ENCODE data around the gene SHCBP1.
"Not testable (repeated sequence)": the region's sequence is repeated elsewhere in the genome, so short reads cannot be mapped to it uniquely, and the experiment has no call there.

The SHCBP1 gene

GRCh38 chr16:46555951-46556350, 65.2 kb downstream of the SHCBP1 start:
- DNase-seq, result no peak
- in situ Hi-C loops (cut with MboI; ENCODE audit: low pct_unique_long_range_greater_than_20kb, low sequenced_read_pairs), result no loop called here

- in situ Hi-C loops (cut with MboI; ENCODE audit: low pct_unique_long_range_greater_than_20kb, low sequenced_read_pairs), result not testable (repeated sequence)
- DNase-seq, result peak; percentile 79
These were observed 66.7 kb downstream of the SHCBP1 start for GRCh38 chr16:46554435-46554834.

DNA sequence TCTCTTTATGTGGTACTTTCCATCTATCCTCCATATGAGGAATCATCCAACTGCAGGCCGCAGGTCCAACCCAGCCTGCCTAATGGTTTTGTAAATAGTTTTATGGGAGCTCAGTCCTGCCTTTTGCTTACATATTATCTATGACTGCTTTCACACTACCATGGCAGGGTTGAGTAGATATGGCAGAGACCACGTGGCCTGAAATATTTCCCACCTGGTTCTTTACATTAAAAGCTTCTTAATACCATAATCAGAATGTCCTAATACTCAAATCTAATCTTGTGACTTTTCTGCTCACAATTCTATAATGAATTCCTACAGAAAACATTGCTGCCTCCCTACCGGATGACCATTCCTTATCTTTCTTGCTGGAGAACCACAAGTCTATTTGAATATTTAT, 71.7 kb downstream of the SHCBP1 start:
- DNase-seq, result no peak
- in situ Hi-C loops (cut with MboI; ENCODE audit: low pct_unique_long_range_greater_than_20kb, low sequenced_read_pairs), result no loop called here
